GM12878 (cell line): ENCODE measurements around the gene SLC4A5. TPM values are rescaled to one million over a fixed set of nuclear protein-coding genes. Genes with fewer than 3 reads are reported as not detected.

ENCODE experiments used
- ATF7 ChIP-seq: fragments of 450-650 bp; IDR thresholded peaks from 2 replicates; pipeline ENCODE4 v1.6.1; 2016; ENCODE audit warnings: low read depth, mild to moderate bottlenecking
- BMI1 ChIP-seq: fragments of 450-650 bp; IDR thresholded peaks from 2 replicates; pipeline ENCODE4 v1.6.1; 2016; ENCODE audit warnings: mild to moderate bottlenecking, moderate library complexity, borderline replicate concordance
- ESRRA ChIP-seq: IDR thresholded peaks from 2 replicates; pipeline ENCODE4 v1.6.1; 2012; ENCODE audit warnings: mild to moderate bottlenecking, low read length, improper control_type of control experiment
- FOS ChIP-seq: IDR thresholded peaks from 3 replicates; pipeline ENCODE4 v1.6.1; 2011; ENCODE audit warnings: borderline replicate concordance; ENCODE audit not compliant: insufficient read length; ENCODE audit errors: extremely low read depth
- FOXK2 ChIP-seq: fragments of 450-650 bp; IDR thresholded peaks from 2 replicates; pipeline ENCODE4 v1.6.1; 2017; ENCODE audit warnings: mild to moderate bottlenecking, moderate library complexity
- GABPA ChIP-seq: IDR thresholded peaks from 2 replicates; pipeline ENCODE4 v1.6.1; 2014; ENCODE audit warnings: antibody characterized with exemption, low read depth, mild to moderate bottlenecking, inconsistent platforms
- HDGF ChIP-seq: fragments of 450-650 bp; IDR thresholded peaks from 2 replicates; pipeline ENCODE4 v1.6.1; 2016; ENCODE audit warnings: antibody characterized with exemption
- MXI1 ChIP-seq: fragments of 150-350 bp; IDR thresholded peaks from 2 replicates; pipeline ENCODE4 v1.6.1; 2011; ENCODE audit warnings: low read depth, mild to moderate bottlenecking, inconsistent platforms, low read length, improper control_type of control experiment
- MYB ChIP-seq: fragments of 150-350 bp; IDR thresholded peaks from 2 replicates; pipeline ENCODE4 v1.6.1; 2014; ENCODE audit warnings: mild to moderate bottlenecking, low read depth, low read length, borderline replicate concordance
- NFIC ChIP-seq: IDR thresholded peaks from 2 replicates; pipeline ENCODE4 v1.6.1; 2012; ENCODE audit warnings: low read depth, mild to moderate bottlenecking, inconsistent platforms, low read length, moderate library complexity
- NFXL1 ChIP-seq: fragments of 450-650 bp; IDR thresholded peaks from 2 replicates; pipeline ENCODE4 v1.6.1; 2017; ENCODE audit warnings: antibody characterized with exemption, mild to moderate bottlenecking, borderline replicate concordance
- SIX5 ChIP-seq: IDR thresholded peaks from 2 replicates; pipeline ENCODE4 v1.6.1; 2011; ENCODE audit warnings: mild to moderate bottlenecking, low read depth, low read length, moderate library complexity; ENCODE audit not compliant: severe bottlenecking
- SMAD1 ChIP-seq: fragments of 450-650 bp; IDR thresholded peaks from 2 replicates; pipeline ENCODE4 v1.6.1; 2018; ENCODE audit warnings: mild to moderate bottlenecking, low read depth; ENCODE audit not compliant: partially characterized antibody
- SPI1 ChIP-seq: IDR thresholded peaks from 2 replicates; pipeline ENCODE4 v1.6.1; 2011; ENCODE audit warnings: low read depth, mild to moderate bottlenecking, low read length, moderate library complexity, borderline replicate concordance; ENCODE audit not compliant: insufficient read depth
- STAT1 ChIP-seq: fragments of 450-650 bp; conservative IDR thresholded peaks from 2 replicates; pipeline ENCODE4 v1.6.1; 2014; ENCODE audit warnings: antibody characterized with exemption, mild to moderate bottlenecking
- STAT3 ChIP-seq: IDR thresholded peaks from 2 replicates; pipeline ENCODE4 v1.6.1; 2011; ENCODE audit warnings: low read depth, low read length, improper control_type of control experiment
- ZNF24 ChIP-seq: fragments of 450-650 bp; IDR thresholded peaks from 2 replicates; pipeline ENCODE4 v1.6.1; 2017; ENCODE audit warnings: antibody characterized with exemption, mild to moderate bottlenecking
- ZSCAN29 ChIP-seq: fragments of 450-650 bp; IDR thresholded peaks from 2 replicates; pipeline ENCODE4 v1.6.1; 2017; ENCODE audit warnings: mild to moderate bottlenecking, moderate library complexity
- polyA plus RNA-seq, 11 experiments: library from polyadenylated mRNA; depleted of rRNA in 4 of 11; unstranded in 6 of 11; stranded (reverse) in 5 of 11; fragments of >200 nt; fragmentation: Nextera tagmentation in 4 of 11; fragmentation: Illumina TruSeq in 1 of 11; extraction: Ambion mirVana in 4 of 11; extraction: Trizol in 1 of 11; gene quantifications; 1 replicate in 1 of 11; 2 replicates in 10 of 11; pipeline versions ENCODE4 v1.2.1 to v1.2.3, GENCODE V29; 2011 to 2016; ENCODE audit warnings: inconsistent platforms in 2 of 11, missing spikeins in 2 of 11, low read depth in 1 of 11
- total RNA-seq, 4 experiments: library from RNA; depleted of rRNA in 3 of 4; stranded (reverse); fragments of >200 nt in 3 of 4; fragmentation: Illumina TruSeq in 1 of 4; extraction: Trizol in 1 of 4; gene quantifications; 2 replicates each; pipeline versions ENCODE4 v1.2.1 to v1.2.3, GENCODE V29; 2013 to 2021
- TF ChIP-seq, protein P1 (sequence below): fragments of 450-650 bp; IDR thresholded peaks from 2 replicates; pipeline ENCODE4 v1.6.1; 2017; ENCODE audit warnings: mild to moderate bottlenecking
- TF ChIP-seq, protein P2 (sequence below): fragments of 450-650 bp; IDR thresholded peaks from 2 replicates; pipeline ENCODE4 v1.6.1; 2018; ENCODE audit warnings: mild to moderate bottlenecking, low read depth, moderate library complexity; ENCODE audit not compliant: partially characterized antibody
- TF ChIP-seq, protein P3 (sequence below): fragments of 450-650 bp; formaldehyde crosslinking; IDR thresholded peaks from 2 replicates; pipeline ENCODE4 v1.4.0; 2020; ENCODE audit warnings: mild to moderate bottlenecking, moderate library complexity

Gene SLC4A5
- total and polyA plus RNA-seq, 10 of the 15 experiments (the other 5 are each of a cell fraction or from before 2014, with no cell fraction given), result 0.15 to 4.7 (median 1.6) TPM

DNA sequence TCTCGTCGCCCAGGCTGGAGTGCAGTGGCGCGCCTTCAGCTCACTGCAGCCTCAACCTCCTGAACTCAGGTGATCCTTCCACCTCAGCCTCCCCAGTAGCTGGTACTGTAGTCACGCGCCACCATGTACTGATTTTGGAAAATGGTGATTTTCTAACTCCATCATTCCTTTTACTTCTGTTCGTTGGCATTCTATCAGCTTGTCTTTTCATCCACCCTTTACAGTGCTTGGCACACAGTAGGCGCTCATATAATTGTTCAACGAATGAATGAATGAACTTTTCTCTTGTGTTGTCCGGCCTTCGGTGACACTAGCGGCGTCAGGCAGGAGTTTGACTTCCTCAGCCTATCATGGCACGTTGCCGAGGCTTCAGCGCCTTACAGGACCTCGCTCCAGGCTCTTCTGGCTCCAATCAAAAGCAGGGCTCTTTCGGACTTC is 145.2 kb downstream of the SLC4A5 start (continued):
- peak; percentile 87 for TF ChIP-seq ZNF24
- TF ChIP-seq FOS, result no peak
- peak; percentile 11; the same call in 1 of the 2 replicates for TF ChIP-seq SPI1
- TF ChIP-seq GABPA, result no peak
- TF ChIP-seq ESRRA, result no peak
- TF ChIP-seq, protein P1, sequence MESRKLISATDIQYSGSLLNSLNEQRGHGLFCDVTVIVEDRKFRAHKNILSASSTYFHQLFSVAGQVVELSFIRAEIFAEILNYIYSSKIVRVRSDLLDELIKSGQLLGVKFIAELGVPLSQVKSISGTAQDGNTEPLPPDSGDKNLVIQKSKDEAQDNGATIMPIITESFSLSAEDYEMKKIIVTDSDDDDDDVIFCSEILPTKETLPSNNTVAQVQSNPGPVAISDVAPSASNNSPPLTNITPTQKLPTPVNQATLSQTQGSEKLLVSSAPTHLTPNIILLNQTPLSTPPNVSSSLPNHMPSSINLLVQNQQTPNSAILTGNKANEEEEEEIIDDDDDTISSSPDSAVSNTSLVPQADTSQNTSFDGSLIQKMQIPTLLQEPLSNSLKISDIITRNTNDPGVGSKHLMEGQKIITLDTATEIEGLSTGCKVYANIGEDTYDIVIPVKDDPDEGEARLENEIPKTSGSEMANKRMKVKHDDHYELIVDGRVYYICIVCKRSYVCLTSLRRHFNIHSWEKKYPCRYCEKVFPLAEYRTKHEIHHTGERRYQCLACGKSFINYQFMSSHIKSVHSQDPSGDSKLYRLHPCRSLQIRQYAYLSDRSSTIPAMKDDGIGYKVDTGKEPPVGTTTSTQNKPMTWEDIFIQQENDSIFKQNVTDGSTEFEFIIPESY, result no peak
- no peak for TF ChIP-seq STAT3
- no peak for TF ChIP-seq NFXL1
- no peak for TF ChIP-seq FOXK2
- TF ChIP-seq MXI1, result no peak
- no peak for TF ChIP-seq BMI1
- TF ChIP-seq STAT1, result no peak
- TF ChIP-seq SIX5, result no peak
- TF ChIP-seq ATF7, result no peak
- TF ChIP-seq, protein P2, sequence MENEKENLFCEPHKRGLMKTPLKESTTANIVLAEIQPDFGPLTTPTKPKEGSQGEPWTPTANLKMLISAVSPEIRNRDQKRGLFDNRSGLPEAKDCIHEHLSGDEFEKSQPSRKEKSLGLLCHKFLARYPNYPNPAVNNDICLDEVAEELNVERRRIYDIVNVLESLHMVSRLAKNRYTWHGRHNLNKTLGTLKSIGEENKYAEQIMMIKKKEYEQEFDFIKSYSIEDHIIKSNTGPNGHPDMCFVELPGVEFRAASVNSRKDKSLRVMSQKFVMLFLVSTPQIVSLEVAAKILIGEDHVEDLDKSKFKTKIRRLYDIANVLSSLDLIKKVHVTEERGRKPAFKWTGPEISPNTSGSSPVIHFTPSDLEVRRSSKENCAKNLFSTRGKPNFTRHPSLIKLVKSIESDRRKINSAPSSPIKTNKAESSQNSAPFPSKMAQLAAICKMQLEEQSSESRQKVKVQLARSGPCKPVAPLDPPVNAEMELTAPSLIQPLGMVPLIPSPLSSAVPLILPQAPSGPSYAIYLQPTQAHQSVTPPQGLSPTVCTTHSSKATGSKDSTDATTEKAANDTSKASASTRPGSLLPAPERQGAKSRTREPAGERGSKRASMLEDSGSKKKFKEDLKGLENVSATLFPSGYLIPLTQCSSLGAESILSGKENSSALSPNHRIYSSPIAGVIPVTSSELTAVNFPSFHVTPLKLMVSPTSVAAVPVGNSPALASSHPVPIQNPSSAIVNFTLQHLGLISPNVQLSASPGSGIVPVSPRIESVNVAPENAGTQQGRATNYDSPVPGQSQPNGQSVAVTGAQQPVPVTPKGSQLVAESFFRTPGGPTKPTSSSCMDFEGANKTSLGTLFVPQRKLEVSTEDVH, result no peak
- no peak for TF ChIP-seq SMAD1
- peak; percentile 62; the same call in 1 of the 2 replicates for TF ChIP-seq HDGF
- TF ChIP-seq, protein P3, sequence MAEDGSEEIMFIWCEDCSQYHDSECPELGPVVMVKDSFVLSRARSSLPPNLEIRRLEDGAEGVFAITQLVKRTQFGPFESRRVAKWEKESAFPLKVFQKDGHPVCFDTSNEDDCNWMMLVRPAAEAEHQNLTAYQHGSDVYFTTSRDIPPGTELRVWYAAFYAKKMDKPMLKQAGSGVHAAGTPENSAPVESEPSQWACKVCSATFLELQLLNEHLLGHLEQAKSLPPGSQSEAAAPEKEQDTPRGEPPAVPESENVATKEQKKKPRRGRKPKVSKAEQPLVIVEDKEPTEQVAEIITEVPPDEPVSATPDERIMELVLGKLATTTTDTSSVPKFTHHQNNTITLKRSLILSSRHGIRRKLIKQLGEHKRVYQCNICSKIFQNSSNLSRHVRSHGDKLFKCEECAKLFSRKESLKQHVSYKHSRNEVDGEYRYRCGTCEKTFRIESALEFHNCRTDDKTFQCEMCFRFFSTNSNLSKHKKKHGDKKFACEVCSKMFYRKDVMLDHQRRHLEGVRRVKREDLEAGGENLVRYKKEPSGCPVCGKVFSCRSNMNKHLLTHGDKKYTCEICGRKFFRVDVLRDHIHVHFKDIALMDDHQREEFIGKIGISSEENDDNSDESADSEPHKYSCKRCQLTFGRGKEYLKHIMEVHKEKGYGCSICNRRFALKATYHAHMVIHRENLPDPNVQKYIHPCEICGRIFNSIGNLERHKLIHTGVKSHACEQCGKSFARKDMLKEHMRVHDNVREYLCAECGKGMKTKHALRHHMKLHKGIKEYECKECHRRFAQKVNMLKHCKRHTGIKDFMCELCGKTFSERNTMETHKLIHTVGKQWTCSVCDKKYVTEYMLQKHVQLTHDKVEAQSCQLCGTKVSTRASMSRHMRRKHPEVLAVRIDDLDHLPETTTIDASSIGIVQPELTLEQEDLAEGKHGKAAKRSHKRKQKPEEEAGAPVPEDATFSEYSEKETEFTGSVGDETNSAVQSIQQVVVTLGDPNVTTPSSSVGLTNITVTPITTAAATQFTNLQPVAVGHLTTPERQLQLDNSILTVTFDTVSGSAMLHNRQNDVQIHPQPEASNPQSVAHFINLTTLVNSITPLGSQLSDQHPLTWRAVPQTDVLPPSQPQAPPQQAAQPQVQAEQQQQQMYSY, result no peak
- TF ChIP-seq MYB, result no peak
- TF ChIP-seq NFIC, result 0 out of 2 replicates have a peak, but pooled peaks have one; percentile 5
- TF ChIP-seq ZSCAN29, result no peak
